Heart left ventricle (tissue), 16 donors: ENCODE measurements around the gene VSTM2L. TPM values are rescaled to one million over a fixed set of nuclear protein-coding genes. Genes with fewer than 3 reads are reported as not detected.

Source experiments
- ATAC-seq, 4 donors: fragments of 200-7000 bp; cut with Tn5 transposase; one replicate each; pipeline ENCODE4 v1.9.1; 2020 to 2022; ENCODE audit warnings: moderate library complexity in 4 of 4, mild to moderate bottlenecking in 3 of 4, moderate number of reproducible peaks in 1 of 4
- DNase-seq, 5 donors: peaks; one replicate each; pipeline ENCODE4 v3.0.0-alpha.2; 2020
- H3K27ac ChIP-seq, 12 donors: fragments of 200-600 bp; sonication (generic) in 4 of 12; one replicate each; pipeline versions ENCODE4 v1.5.0 to v1.8.0; 2016 to 2022; ENCODE audit warnings: mild to moderate bottlenecking in 2 of 12
- H3K27me3 ChIP-seq, 9 donors: fragments of 200-600 bp; sonication (generic) in 2 of 9; one replicate each; pipeline versions ENCODE4 v1.5.1 to v1.8.0; 2016 to 2022; ENCODE audit warnings: mild to moderate bottlenecking in 3 of 9
- H3K36me3 ChIP-seq, 9 donors: fragments of 200-600 bp; sonication (generic) in 2 of 9; one replicate each; pipeline versions ENCODE4 v1.5.0 to v1.8.0; 2018 to 2022; ENCODE audit warnings: mild to moderate bottlenecking in 2 of 9
- H3K4me1 ChIP-seq, 12 donors: fragments of 200-600 bp; sonication (generic) in 4 of 12; one replicate each; pipeline versions ENCODE4 v1.5.0 to v1.8.0; 2016 to 2022; ENCODE audit warnings: mild to moderate bottlenecking in 3 of 12
- H3K4me3 ChIP-seq, 12 donors: fragments of 200-600 bp; sonication (generic) in 4 of 12; one replicate each; pipeline versions ENCODE4 v1.5.0 to v1.8.0; 2017 to 2022; ENCODE audit warnings: mild to moderate bottlenecking in 9 of 12, moderate library complexity in 4 of 12
- H3K9me3 ChIP-seq, 12 donors: fragments of 200-600 bp; sonication (generic) in 4 of 12; one replicate each; pipeline versions ENCODE4 v1.5.0 to v1.8.0; 2016 to 2022; ENCODE audit warnings: mild to moderate bottlenecking in 1 of 12
- CTCF ChIP-seq, 12 donors: fragments of 200-600 bp; sonication (generic) in 4 of 12; IDR thresholded peaks; one replicate each; pipeline versions ENCODE4 v1.5.0 to v1.8.0; 2018 to 2022; ENCODE audit warnings: antibody characterized with exemption in 12 of 12, mild to moderate bottlenecking in 5 of 12
- POLR2A ChIP-seq, 2 donors: fragments of 450-650 bp; IDR thresholded peaks; one replicate each; pipeline ENCODE4 v1.6.1; 2017; ENCODE audit warnings: antibody characterized with exemption in 2 of 2, mild to moderate bottlenecking in 2 of 2, moderate library complexity in 2 of 2
- WGBS, 4 donors: extraction: QIAGEN DNeasy Blood & Tissue Kit in 2 of 4; methylation state at CpG; one replicate each; pipeline versions ENCODE4 v1.1.5 to v1.1.7; 2013 to 2018; 5-methylcytosine and 5-hydroxymethylcytosine counted together
- intact Hi-C, 10 donors: fragments of 100-400 bp; cut with DNase I; formaldehyde crosslinking; loops; one replicate each; pipeline versions ENCODE4 v1.11.1 to v1.14.2; 2022
- polyA plus RNA-seq, 2 donors: library from polyadenylated mRNA; stranded (reverse); fragments of 200-250 nt; gene quantifications; one replicate each; pipeline ENCODE4 v1.2.3, GENCODE V29; 2013
- total RNA-seq, 9 donors: library from RNA; depleted of rRNA in 2 of 9; stranded (reverse); fragments of >200 nt in 2 of 9; fragmentation: NEBNext Ultra II Directional in 3 of 9; extraction: Animal tissue kit (Norgen Biotek cat#: 25700) in 3 of 9; gene quantifications; one replicate each; pipeline versions ENCODE4 v1.1.0 to v1.2.4, GENCODE V29; 2016 to 2023
- donor health status: ischemic (EF 13 %, LVEDD 7.1; RV severe dilation, severe dysfunction).
- donor health status: healthy with polysubstance abuse.
- donor health status: DM: no; HTN: yes; CAD: no.
- donor health status: DM: no; HTN: no; CAD: no.
- donor health status: ischemic (EF 25% LVEDD 6.9; RV normal size, moderate dysfunction).
- donor health status: ischemic (EF 25% LVEDD 5.7; RV mildly dilated, moderate dysfunction).
- donor health status: healthy.
- donor health status: DM: yes; HTN: yes; CAD: no.
- donor health status: ischemic (EF 35%, LVEDD 5.7; RV mildly dilated, moderate dysfunction).
- donor health status: nonischemic (EF 11% LVEDD 7.7; RV severe dilation, severe dysfunction).
- donor health status: DM: yes; HTN: yes; CAD: no.
- donor health status: PGD.
- donor health status: ischemic (EF 29% LVEDD 5.4; RV normal size, mild dysfunction).
- donor health status: nonischemic (EF 23%, LVEDD 6.1; RV moderate dilation, normal function).

The VSTM2L gene
- total and polyA plus RNA-seq, 11 donors, result 3.7 to 49.5 (median 17.4) TPM

DNA sequence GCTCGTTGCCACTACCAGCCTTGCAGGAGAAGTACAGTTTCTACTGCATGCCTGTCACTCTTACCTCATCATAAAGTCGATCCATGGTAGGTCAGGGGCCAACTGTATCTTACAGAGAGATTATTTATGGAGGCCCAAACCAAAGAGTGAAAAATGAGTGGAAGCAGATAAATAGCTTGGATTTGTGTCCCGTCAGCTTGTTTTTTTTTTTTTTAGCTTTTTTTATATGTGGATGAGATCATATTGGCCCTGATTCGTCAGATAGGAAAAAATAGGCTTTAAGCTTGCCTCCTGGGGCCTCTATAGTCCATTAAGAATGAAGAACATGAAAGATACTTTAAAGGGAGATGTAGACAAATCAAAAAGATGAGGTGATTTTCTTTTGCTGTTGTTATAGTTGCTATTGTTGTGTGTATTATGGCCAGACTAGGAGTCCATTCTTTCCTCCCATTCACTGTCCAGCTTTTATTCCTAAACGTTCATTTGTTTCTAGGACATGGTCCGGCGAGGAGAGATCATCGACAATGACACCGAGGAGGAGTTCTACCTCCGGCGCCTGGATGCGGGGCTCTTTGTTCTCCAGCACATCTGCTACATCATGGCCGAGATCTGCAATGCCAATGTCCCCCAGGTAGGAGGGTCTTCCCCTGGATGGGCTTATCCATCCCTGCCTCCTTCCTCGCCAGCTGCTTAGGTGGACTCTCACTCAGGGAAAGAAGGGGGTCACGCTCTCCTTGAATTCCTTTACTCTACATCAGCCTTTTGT, 43.3 kb upstream of the VSTM2L start:
- ATAC-seq, result no peak
- H3K4me3 ChIP-seq, result no peak overlapping the region
- DNase-seq, result no peak
- H3K27ac ChIP-seq, result no peak overlapping the region
- H3K27me3 ChIP-seq, result no peaks in the 10 kb centered on the region
- H3K36me3 ChIP-seq, result peaks cover 0 to 51% (median 37%) of the 10 kb centered on the region in 9 donors
- H3K4me1 ChIP-seq, result peaks cover 0 to 11% (median 0%) of the 10 kb centered on the region in 12 donors
- intact Hi-C loops, result no loop called here
- TF ChIP-seq CTCF (IDR thresholded peaks at IDR 0.05) (no peak), POLR2A (IDR thresholded peaks at IDR 0.05) (no peak)
- H3K9me3 ChIP-seq, result no peaks in the 10 kb centered on the region
- WGBS, 4 donors, result 92 to 95% (median 94%) methylated on average over 15 of the region's 15 CpGs

DNA sequence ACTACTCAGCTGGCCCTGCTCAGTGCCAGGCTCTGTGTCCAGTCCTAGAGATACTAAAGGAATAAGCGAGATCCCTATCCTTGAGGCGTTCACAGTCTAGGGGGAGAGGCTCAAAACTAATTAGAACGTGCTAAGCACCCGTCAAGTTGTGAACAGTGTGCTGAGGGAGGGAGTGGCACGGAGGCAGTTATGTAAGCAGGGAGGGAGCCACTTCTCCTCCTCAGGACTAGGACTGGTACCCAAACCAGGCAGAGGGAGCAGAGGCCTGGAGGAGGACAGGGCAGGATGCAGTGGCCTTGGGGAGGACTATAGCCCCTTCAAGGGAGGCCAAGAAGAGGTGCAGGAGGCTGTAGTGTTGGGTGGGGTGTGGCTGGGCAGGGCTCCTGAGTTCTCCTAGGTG, 39.6 kb upstream of the VSTM2L start:
- WGBS, 4 donors, result 93 to 97% (median 96%) methylated on average over 5 of the region's 5 CpGs
- Histone ChIP-seq H3K27me3 (no peaks in the 10 kb centered on the region), H3K27ac (no peak overlapping the region), H3K36me3 (peaks cover 0 to 74% (median 47%) of the 10 kb centered on the region in 9 donors), H3K4me3 (no peak overlapping the region), H3K9me3 (no peaks in the 10 kb centered on the region), H3K4me1 (no peaks in the 10 kb centered on the region)
- ATAC-seq, result no peak
- TF ChIP-seq CTCF (IDR thresholded peaks at IDR 0.05), result no peak
- TF ChIP-seq POLR2A (IDR thresholded peaks at IDR 0.05), result no peak
- DNase-seq, result no peak
- intact Hi-C loops, result no loop called here

DNA sequence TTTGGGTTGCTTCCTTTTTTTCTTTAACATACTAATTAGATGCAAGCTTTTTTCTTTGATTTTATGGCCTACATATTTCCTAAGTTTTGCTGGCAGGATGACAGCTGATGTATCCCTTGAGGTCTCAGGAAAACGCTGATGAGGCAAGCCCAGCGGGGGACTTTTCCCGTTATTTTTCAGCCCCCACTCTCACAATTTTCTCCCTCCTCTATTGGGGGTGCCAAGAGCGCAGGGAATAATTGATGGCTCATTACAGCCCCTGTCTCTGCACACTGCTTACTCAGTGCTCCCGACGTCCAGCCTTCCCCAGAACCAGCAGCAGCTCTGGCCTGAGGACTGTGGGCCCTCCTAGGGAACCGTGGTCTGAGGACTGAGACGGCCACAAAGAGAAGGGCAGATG, 38.6 kb upstream of the VSTM2L start:
- peaks cover 0 to 76% (median 47%) of the 10 kb centered on the region in 9 donors for H3K36me3 ChIP-seq
- DNase-seq (no peak), ATAC-seq (no peak)
- H3K4me3 ChIP-seq, result no peak overlapping the region
- 72 to 85% (median 77%) methylated on average over 8 of the region's 8 CpGs for WGBS, 4 donors
- H3K9me3 ChIP-seq, result no peaks in the 10 kb centered on the region
- no peak overlapping the region for H3K27ac ChIP-seq
- no peaks in the 10 kb centered on the region for H3K27me3 ChIP-seq
- H3K4me1 ChIP-seq, result no peaks in the 10 kb centered on the region
- no peak for TF ChIP-seq POLR2A (IDR thresholded peaks at IDR 0.05)
- TF ChIP-seq CTCF (IDR thresholded peaks at IDR 0.05), result no peak
- intact Hi-C loops, result no loop called here

GRCh38 chr20:37866051-37866450, 36.9 kb upstream of the VSTM2L start:
- ATAC-seq, result no peak
- WGBS, 4 donors, result 92 to 98% (median 96%) methylated on average over 9 to 10 of the region's 10 CpGs

More at GRCh38 chr20:37866051-37866450, 36.9 kb upstream of the VSTM2L start:
- Histone ChIP-seq H3K9me3 (no peaks in the 10 kb centered on the region), H3K4me3 (no peak overlapping the region), H3K36me3 (peaks cover 0 to 70% (median 39%) of the 10 kb centered on the region in 9 donors), H3K27me3 (no peaks in the 10 kb centered on the region), H3K4me1 (no peaks in the 10 kb centered on the region), H3K27ac (peak overlapping the region in 1 of 12 donors; percentile 76)
- no peak for DNase-seq
- intact Hi-C loops, result no loop called here
- TF ChIP-seq POLR2A (IDR thresholded peaks at IDR 0.05), result no peak
